ENCODE measurements around the gene A3GALT2. TPM values are rescaled to one million over a fixed set of nuclear protein-coding genes. Genes with fewer than 3 reads are reported as not detected.

Gene A3GALT2
- total and polyA plus RNA-seq, 9 donors = not detected

GRCh38 chr1:33307494-33307864, 13.4 kb downstream of the A3GALT2 start:
- H3K9me3 ChIP-seq = no peaks in the 10 kb centered on the region
- TF ChIP-seq POLR2A (IDR thresholded peaks at IDR 0.05) = no peak
- no peak for TF ChIP-seq CTCF (IDR thresholded peaks at IDR 0.05)
- TF ChIP-seq EP300 (IDR thresholded peaks at IDR 0.05) = no peak
- WGBS, 3 donors = 67 to 73% (median 73%) methylated on average over 2 to 5 of the region's 5 CpGs
- no peak overlapping the region for H3K4me3 ChIP-seq
- peaks cover 8% of the 10 kb centered on the region for H3K4me1 ChIP-seq (ENCODE audit: insufficient read depth)
- no peak for DNase-seq
- no peaks in the 10 kb centered on the region for H3K27me3 ChIP-seq
- H3K36me3 ChIP-seq = no peaks in the 10 kb centered on the region
- H3K27ac ChIP-seq = no peak overlapping the region
- intact Hi-C loops (cut with DNase I) = no loop called here

- 9 to 17% (median 14%) methylated on average over 84 to 113 of the region's 113 CpGs for WGBS, 3 donors
- no peak for TF ChIP-seq EP300 (IDR thresholded peaks at IDR 0.05)
- TF ChIP-seq POLR2A (IDR thresholded peaks at IDR 0.05) = no peak
- TF ChIP-seq CTCF (IDR thresholded peaks at IDR 0.05) = no peak
- H3K36me3 ChIP-seq = no peaks in the 10 kb centered on the region
- DNase-seq = peak; percentile 50 to 75 (median 66)
- H3K4me3 ChIP-seq = peak overlapping the region; percentile 31
- no peak overlapping the region for H3K27ac ChIP-seq
- H3K9me3 ChIP-seq = no peaks in the 10 kb centered on the region
- peaks cover 8% of the 10 kb centered on the region for H3K4me1 ChIP-seq (ENCODE audit: insufficient read depth)
- H3K27me3 ChIP-seq = no peaks in the 10 kb centered on the region
- intact Hi-C loops (cut with DNase I) = no loop called here
Observed at GRCh38 chr1:33306653-33307493, 14.0 kb downstream of the A3GALT2 start.

GRCh38 chr1:33305816-33306652, 14.9 kb downstream of the A3GALT2 start:
- H3K4me1 ChIP-seq (ENCODE audit: insufficient read depth) = peaks cover 8% of the 10 kb centered on the region
- no peaks in the 10 kb centered on the region for H3K27me3 ChIP-seq
- intact Hi-C loops (cut with DNase I) = no loop called here
- H3K36me3 ChIP-seq = no peaks in the 10 kb centered on the region
- peak in 2 of 5 donors; percentile 42 to 49 for DNase-seq
- no peaks in the 10 kb centered on the region for H3K9me3 ChIP-seq
- WGBS, 3 donors = 34 to 46% (median 35%) methylated on average over 20 of the region's 20 CpGs
- no peak for TF ChIP-seq EP300 (IDR thresholded peaks at IDR 0.05)
- no peak for TF ChIP-seq CTCF (IDR thresholded peaks at IDR 0.05)
- no peak for TF ChIP-seq POLR2A (IDR thresholded peaks at IDR 0.05)
- peak overlapping the region; percentile 31 for H3K4me3 ChIP-seq
- no peak overlapping the region for H3K27ac ChIP-seq

GRCh38 chr1:33305016-33305415, 15.9 kb downstream of the A3GALT2 start:
- no peaks in the 10 kb centered on the region for H3K27me3 ChIP-seq
- no peak overlapping the region for H3K4me3 ChIP-seq
- no peaks in the 10 kb centered on the region for H3K9me3 ChIP-seq
- DNase-seq = no peak
- TF ChIP-seq EP300 (IDR thresholded peaks at IDR 0.05) = no peak
- TF ChIP-seq CTCF (IDR thresholded peaks at IDR 0.05) = no peak
- TF ChIP-seq POLR2A (IDR thresholded peaks at IDR 0.05) = no peak
- intact Hi-C loops (cut with DNase I) = no loop called here
- 92 to 93% (median 93%) methylated on average over 5 of the region's 5 CpGs for WGBS, 3 donors
- H3K27ac ChIP-seq = no peak overlapping the region
- H3K36me3 ChIP-seq = no peaks in the 10 kb centered on the region
- peaks cover 8% of the 10 kb centered on the region for H3K4me1 ChIP-seq (ENCODE audit: insufficient read depth)

Measured in ovary (tissue), 9 donors.